ENCODE results near the gene MKI67. TPM values are rescaled to one million over a fixed set of nuclear protein-coding genes. Genes with fewer than 3 reads are reported as not detected.

The MKI67 gene
- total RNA-seq, 1 donor from 2014 or later, result 42.8 TPM

- no peak overlapping the region for H3K4me3 Mint-ChIP-seq
- peaks cover 11% of the 10 kb centered on the region for H3K4me1 Mint-ChIP-seq
- no peak for DNase-seq (ENCODE audit: low spot score in 2 of 2, unreplicated experiment in 2 of 2)
- H3K27ac Mint-ChIP-seq, result no peak overlapping the region
- TF ChIP-seq CTCF (IDR thresholded peaks at IDR 0.05; ENCODE audit: unreplicated experiment), result no peak
- no peaks in the 10 kb centered on the region for H3K36me3 Mint-ChIP-seq
- peaks cover 2% of the 10 kb centered on the region for H3K27me3 Mint-ChIP-seq (ENCODE audit: low read depth)
- H3K9me3 Mint-ChIP-seq, result no peaks in the 10 kb centered on the region
Measured at GRCh38 chr10:128048819-128049210, 77.4 kb downstream of the MKI67 start.

GRCh38 chr10:128047991-128048818 lies 78.0 kb downstream of the MKI67 start:
- Mint-ChIP-seq H3K9me3 (no peaks in the 10 kb centered on the region), H3K4me3 (no peak overlapping the region), H3K27me3 (ENCODE audit: low read depth) (peaks cover 8% of the 10 kb centered on the region), H3K4me1 (peaks cover 11% of the 10 kb centered on the region), H3K36me3 (no peaks in the 10 kb centered on the region), H3K27ac (no peak overlapping the region)
- DNase-seq (ENCODE audit: low spot score in 2 of 2, unreplicated experiment in 2 of 2), result no peak
- TF ChIP-seq CTCF (IDR thresholded peaks at IDR 0.05; ENCODE audit: unreplicated experiment), result no peak

GRCh38 chr10:128047351-128047750 lies 78.9 kb downstream of the MKI67 start:
- no peak for DNase-seq (ENCODE audit: low spot score in 2 of 2, unreplicated experiment in 2 of 2)
- peak overlapping the region; percentile 28 for H3K4me3 Mint-ChIP-seq
- peaks cover 11% of the 10 kb centered on the region for H3K4me1 Mint-ChIP-seq
- TF ChIP-seq CTCF (IDR thresholded peaks at IDR 0.05; ENCODE audit: unreplicated experiment), result no peak
- H3K27me3 Mint-ChIP-seq (ENCODE audit: low read depth), result peaks cover 8% of the 10 kb centered on the region
- no peaks in the 10 kb centered on the region for H3K36me3 Mint-ChIP-seq
- H3K9me3 Mint-ChIP-seq, result no peaks in the 10 kb centered on the region
- H3K27ac Mint-ChIP-seq, result peak overlapping the region; percentile 26

- H3K4me1 Mint-ChIP-seq, result peaks cover 11% of the 10 kb centered on the region
- H3K36me3 Mint-ChIP-seq, result no peaks in the 10 kb centered on the region
- DNase-seq (ENCODE audit: low spot score in 2 of 2, unreplicated experiment in 2 of 2), result no peak
- H3K9me3 Mint-ChIP-seq, result no peaks in the 10 kb centered on the region
- peaks cover 11% of the 10 kb centered on the region for H3K27me3 Mint-ChIP-seq (ENCODE audit: low read depth)
- H3K4me3 Mint-ChIP-seq, result no peak overlapping the region
- no peak overlapping the region for H3K27ac Mint-ChIP-seq
- TF ChIP-seq CTCF (IDR thresholded peaks at IDR 0.05; ENCODE audit: unreplicated experiment), result no peak
Measured at GRCh38 chr10:128046953-128047290, 79.3 kb downstream of the MKI67 start.

Other genes starting within 250 kb of the MKI67 start
- gene CLRN3, start 233.5 kb downstream of the MKI67 start, total RNA-seq, result not detected in 3 replicates
- 2.0 to 2.6 TPM (median 2.1 TPM) in 3 replicates for gene PTPRE, start 219.3 kb downstream of the MKI67 start, total RNA-seq

Data from mesothelial cell of epicardium (in vitro differentiated cells).